ENCODE data around the gene CLIP2.
"Not testable (repeated sequence)": the region's sequence is repeated elsewhere in the genome, so short reads cannot be mapped to it uniquely, and the experiment has no call there.

Gene CLIP2

GRCh38 chr7:74289018-74289658, at the start of gene CLIP2:
CLIP2 (plus strand) TSS chr7:74289407; CDS start chr7:74317547, 28,140 bp downstream.
- peak; percentile 65 for DNase-seq (ENCODE audit: low spot score)

- no peak for DNase-seq (ENCODE audit: low spot score)
Observed at GRCh38 chr7:74240482-74240881, 48.7 kb upstream of the CLIP2 start.

GRCh38 chr7:74242122-74242443, 47.1 kb upstream of the CLIP2 start:
- DNase-seq (ENCODE audit: low spot score): no peak

GRCh38 chr7:74246497-74246896, 42.7 kb upstream of the CLIP2 start:
- no peak for DNase-seq (ENCODE audit: low spot score)

GRCh38 chr7:74248156-74248555, 41.1 kb upstream of the CLIP2 start:
- no peak for DNase-seq (ENCODE audit: low spot score)

GRCh38 chr7:74249058-74249457, 40.1 kb upstream of the CLIP2 start:
- DNase-seq (ENCODE audit: low spot score): not testable (repeated sequence)

GRCh38 chr7:74252893-74253292, 36.3 kb upstream of the CLIP2 start:
- no peak for DNase-seq (ENCODE audit: low spot score)

- no peak for DNase-seq (ENCODE audit: low spot score)
Observed at GRCh38 chr7:74253331-74253730, 35.9 kb upstream of the CLIP2 start.

- DNase-seq (ENCODE audit: low spot score): no peak
Observed at GRCh38 chr7:74253835-74254128, 35.4 kb upstream of the CLIP2 start.

- peak; percentile 98 for DNase-seq (ENCODE audit: low spot score)
Observed at GRCh38 chr7:74254129-74254857, 34.9 kb upstream of the CLIP2 start, which contains the start of gene RFC2. RFC2 (minus strand) TSS chr7:74254399; CDS start chr7:74254383, 16 bp downstream.

GRCh38 chr7:74254858-74255379, 34.3 kb upstream of the CLIP2 start:
- DNase-seq (ENCODE audit: low spot score): no peak

GRCh38 chr7:74255461-74255860, 33.7 kb upstream of the CLIP2 start:
- not testable (repeated sequence) for DNase-seq (ENCODE audit: low spot score)

- DNase-seq (ENCODE audit: low spot score): no peak
Observed at GRCh38 chr7:74256491-74257408, 32.5 kb upstream of the CLIP2 start.

- no peak for DNase-seq (ENCODE audit: low spot score)
Observed at GRCh38 chr7:74258639-74259038, 30.6 kb upstream of the CLIP2 start.

- DNase-seq (ENCODE audit: low spot score): no peak
Observed at GRCh38 chr7:74262639-74263398, 26.4 kb upstream of the CLIP2 start.

- DNase-seq (ENCODE audit: low spot score): no peak
Observed at GRCh38 chr7:74263399-74264120, 25.6 kb upstream of the CLIP2 start.

GRCh38 chr7:74266191-74266963, 22.8 kb upstream of the CLIP2 start:
- DNase-seq (ENCODE audit: low spot score): no peak

- no peak for DNase-seq (ENCODE audit: low spot score)
Observed at GRCh38 chr7:74267756-74268565, 21.2 kb upstream of the CLIP2 start.

GRCh38 chr7:74269757-74270277, 19.4 kb upstream of the CLIP2 start:
- DNase-seq (ENCODE audit: low spot score): peak; percentile 41
